Gastroesophageal sphincter (tissue), 4 donors: ENCODE data around the gene LAS1L. TPM values are rescaled to one million over a fixed set of nuclear protein-coding genes. Genes with fewer than 3 reads are reported as not detected.
"Not testable (repeated sequence)": the region's sequence is repeated elsewhere in the genome, so short reads cannot be mapped to it uniquely, and the experiment has no call there.

ENCODE experiments used
- ATAC-seq: fragments of 150-250 bp; one replicate; pipeline ENCODE4 v1.9.1; 2016; ENCODE audit warnings: mild to moderate bottlenecking, moderate library complexity
- H3K27ac ChIP-seq, 4 donors: fragments of 200-600 bp; sonication (generic) in 3 of 4; 1 replicate in 3 of 4; 2 replicates in 1 of 4; pipeline ENCODE4 v1.5.1; 2016 to 2019
- H3K27me3 ChIP-seq: fragments of 200-600 bp; sonication (generic); one replicate; pipeline ENCODE4 v1.5.1; 2019
- H3K36me3 ChIP-seq, 2 donors: fragments of 200-600 bp; sonication (generic); one replicate each; pipeline ENCODE4 v1.5.1; 2019; ENCODE audit warnings: control low read depth in 1 of 2
- H3K4me1 ChIP-seq, 3 donors: fragments of 200-600 bp; sonication (generic); 1 replicate in 2 of 3; 2 replicates in 1 of 3; pipeline ENCODE4 v1.5.1; 2016 to 2019; ENCODE audit warnings: control low read depth in 2 of 3
- H3K4me3 ChIP-seq, 2 donors: fragments of 200-600 bp; sonication (generic); one replicate each; pipeline ENCODE4 v1.5.1; 2019; ENCODE audit warnings: mild to moderate bottlenecking in 1 of 2, moderate library complexity in 1 of 2
- H3K9me3 ChIP-seq, 3 donors: fragments of 200-600 bp; sonication (generic); one replicate each; pipeline ENCODE4 v1.5.1; 2017 to 2019; ENCODE audit warnings: control low read depth in 2 of 3
- EP300 ChIP-seq: sonication (generic); formaldehyde crosslinking; IDR thresholded peaks from one replicate; pipeline ENCODE4 v1.6.1; 2017; ENCODE audit warnings: antibody characterized with exemption, mild to moderate bottlenecking
- POLR2A ChIP-seq, 2 donors: fragments of 450-650 bp; IDR thresholded peaks; one replicate each; pipeline ENCODE4 v1.6.1; 2017; ENCODE audit warnings: antibody characterized with exemption in 2 of 2, mild to moderate bottlenecking in 2 of 2, moderate library complexity in 1 of 2
- POLR2AphosphoS5 ChIP-seq: sonication (generic); formaldehyde crosslinking; IDR thresholded peaks from one replicate; pipeline ENCODE4 v1.6.1; 2017; ENCODE audit warnings: antibody characterized with exemption
- WGBS, 2 donors: methylation state at CpG; one replicate each; pipeline ENCODE4 v1.1.5; 2018; ENCODE audit warnings: low coverage in 1 of 2; 5-methylcytosine and 5-hydroxymethylcytosine counted together
- total RNA-seq, 4 donors: library from RNA; depleted of rRNA; stranded (reverse); fragments of >200 nt; gene quantifications; one replicate each; pipeline ENCODE4 v1.1.0, GENCODE V29; 2016
- TF ChIP-seq, protein P1 (sequence below), 4 experiments: fragments of 200-600 bp in 2 of 4; fragments of 450-650 bp in 2 of 4; sonication (generic) in 1 of 4; IDR thresholded peaks; one replicate each; pipeline ENCODE4 v1.5.1; 2017 to 2019; ENCODE audit warnings: antibody characterized with exemption in 4 of 4, mild to moderate bottlenecking in 2 of 4, moderate library complexity in 2 of 4

The LAS1L gene
- total RNA-seq, 4 donors from 2014 or later: 21.3 to 30.3 (median 21.9) TPM

DNA sequence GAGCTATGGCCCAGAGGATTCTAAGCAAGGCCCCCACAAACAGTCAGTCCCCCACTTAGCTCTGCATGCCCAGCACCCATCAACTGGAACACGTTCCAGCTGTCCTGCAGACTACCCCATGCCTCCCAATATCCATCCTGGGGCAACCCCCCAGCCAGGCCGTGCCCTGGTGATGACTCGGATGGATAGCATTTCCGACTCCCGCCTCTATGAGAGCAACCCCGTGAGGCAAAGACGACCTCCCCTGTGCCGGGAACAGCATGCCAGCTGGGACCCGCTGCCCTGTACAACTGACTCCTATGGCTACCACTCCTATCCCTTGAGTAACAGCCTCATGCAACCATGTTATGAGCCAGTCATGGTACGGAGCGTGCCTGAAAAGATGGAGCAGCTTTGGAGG is 32.0 kb downstream of the LAS1L start:
- ATAC-seq: no peak
- TF ChIP-seq POLR2AphosphoS5 (no peak), EP300 (no peak), POLR2A (IDR thresholded peaks at IDR 0.05) (no peak)
- TF ChIP-seq, protein P1, sequence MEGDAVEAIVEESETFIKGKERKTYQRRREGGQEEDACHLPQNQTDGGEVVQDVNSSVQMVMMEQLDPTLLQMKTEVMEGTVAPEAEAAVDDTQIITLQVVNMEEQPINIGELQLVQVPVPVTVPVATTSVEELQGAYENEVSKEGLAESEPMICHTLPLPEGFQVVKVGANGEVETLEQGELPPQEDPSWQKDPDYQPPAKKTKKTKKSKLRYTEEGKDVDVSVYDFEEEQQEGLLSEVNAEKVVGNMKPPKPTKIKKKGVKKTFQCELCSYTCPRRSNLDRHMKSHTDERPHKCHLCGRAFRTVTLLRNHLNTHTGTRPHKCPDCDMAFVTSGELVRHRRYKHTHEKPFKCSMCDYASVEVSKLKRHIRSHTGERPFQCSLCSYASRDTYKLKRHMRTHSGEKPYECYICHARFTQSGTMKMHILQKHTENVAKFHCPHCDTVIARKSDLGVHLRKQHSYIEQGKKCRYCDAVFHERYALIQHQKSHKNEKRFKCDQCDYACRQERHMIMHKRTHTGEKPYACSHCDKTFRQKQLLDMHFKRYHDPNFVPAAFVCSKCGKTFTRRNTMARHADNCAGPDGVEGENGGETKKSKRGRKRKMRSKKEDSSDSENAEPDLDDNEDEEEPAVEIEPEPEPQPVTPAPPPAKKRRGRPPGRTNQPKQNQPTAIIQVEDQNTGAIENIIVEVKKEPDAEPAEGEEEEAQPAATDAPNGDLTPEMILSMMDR (IDR thresholded peaks at IDR 0.05): no peak
- 100% methylated on average over 2 of the region's 11 CpGs; no CpG with 5 or more reads in 1 of the 2 donors for WGBS, 2 donors

DNA sequence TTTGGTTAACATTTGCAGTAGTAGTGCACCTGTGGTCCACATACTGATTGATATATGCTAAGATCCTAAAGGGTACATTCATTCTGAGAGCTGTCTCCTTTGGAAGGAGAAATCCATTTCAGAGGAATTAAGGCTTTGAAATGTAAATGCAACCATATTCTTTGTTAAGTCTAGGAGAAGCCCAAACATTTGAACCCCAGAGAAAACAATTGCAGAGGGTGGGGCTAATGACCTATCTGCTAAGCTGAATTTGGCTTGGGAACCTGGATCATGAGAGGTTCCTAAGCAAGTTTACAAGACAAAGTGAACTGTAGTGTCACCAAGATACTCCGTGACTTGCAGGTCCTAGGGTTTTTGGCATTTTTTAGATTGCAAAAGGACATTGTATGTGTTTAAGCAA is 41.2 kb downstream of the LAS1L start:
- no peaks in the 10 kb centered on the region for H3K27me3 ChIP-seq
- H3K36me3 ChIP-seq: no peaks in the 10 kb centered on the region
- H3K4me1 ChIP-seq: no peaks in the 10 kb centered on the region
- no peak for ATAC-seq
- no peak overlapping the region for H3K4me3 ChIP-seq
- 80 to 91% methylated on average over 1 of the region's 1 CpG for WGBS, 2 donors
- TF ChIP-seq POLR2AphosphoS5 (no peak), POLR2A (IDR thresholded peaks at IDR 0.05) (no peak), EP300 (no peak)
- TF ChIP-seq, protein P1 (IDR thresholded peaks at IDR 0.05): no peak
- no peak overlapping the region for H3K27ac ChIP-seq
- H3K9me3 ChIP-seq: no peaks in the 10 kb centered on the region

More for the DNA sequence above, 32.0 kb downstream of the LAS1L start:
- peaks cover 0 to 6% of the 10 kb centered on the region in 2 donors for H3K36me3 ChIP-seq
- no peak overlapping the region for H3K4me3 ChIP-seq
- no peaks in the 10 kb centered on the region for H3K4me1 ChIP-seq
- H3K27ac ChIP-seq: no peak overlapping the region
- H3K27me3 ChIP-seq: no peaks in the 10 kb centered on the region
- H3K9me3 ChIP-seq: no peaks in the 10 kb centered on the region

- Histone ChIP-seq H3K27me3 (no peaks in the 10 kb centered on the region), H3K4me3 (no peak overlapping the region), H3K36me3 (no peaks in the 10 kb centered on the region), H3K4me1 (no peaks in the 10 kb centered on the region), H3K27ac (no peak overlapping the region), H3K9me3 (no peaks in the 10 kb centered on the region)
- no peak for TF ChIP-seq POLR2A (IDR thresholded peaks at IDR 0.05)
- TF ChIP-seq EP300: no peak
- TF ChIP-seq, protein P1 (IDR thresholded peaks at IDR 0.05): no peak
- TF ChIP-seq POLR2AphosphoS5: no peak
- WGBS, 2 donors: 81 to 82% methylated on average over 2 to 3 of the region's 3 CpGs
- ATAC-seq: no peak
Measured at GRCh38 chrX:65491620-65492019, 43.0 kb downstream of the LAS1L start.

- 100% methylated on average over 3 of the region's 5 CpGs; no CpG with 5 or more reads in 1 of the 2 donors for WGBS, 2 donors
- TF ChIP-seq, protein P1 (IDR thresholded peaks at IDR 0.05): no peak
- TF ChIP-seq EP300 (no peak), POLR2A (IDR thresholded peaks at IDR 0.05) (no peak), POLR2AphosphoS5 (no peak)
Measured at GRCh38 chrX:65488495-65488894, 46.1 kb downstream of the LAS1L start.

GRCh38 chrX:65480960-65481359 is 53.6 kb downstream of the LAS1L start:
- WGBS, 2 donors: 41 to 59% methylated on average over 3 of the region's 3 CpGs
- H3K27ac ChIP-seq: no peak overlapping the region
- ATAC-seq: no peak
- no peaks in the 10 kb centered on the region for H3K27me3 ChIP-seq
- H3K36me3 ChIP-seq: no peaks in the 10 kb centered on the region
- H3K9me3 ChIP-seq: no peaks in the 10 kb centered on the region
- no peak overlapping the region for H3K4me3 ChIP-seq
- TF ChIP-seq EP300: no peak
- TF ChIP-seq POLR2A (IDR thresholded peaks at IDR 0.05): no peak
- TF ChIP-seq, protein P1 (IDR thresholded peaks at IDR 0.05): no peak
- TF ChIP-seq POLR2AphosphoS5: no peak
- no peaks in the 10 kb centered on the region for H3K4me1 ChIP-seq

More at GRCh38 chrX:65488495-65488894, 46.1 kb downstream of the LAS1L start:
- Histone ChIP-seq H3K27ac (no peak overlapping the region), H3K4me1 (no peaks in the 10 kb centered on the region), H3K4me3 (no peak overlapping the region), H3K27me3 (no peaks in the 10 kb centered on the region), H3K36me3 (no peaks in the 10 kb centered on the region), H3K9me3 (no peaks in the 10 kb centered on the region)
- no peak for ATAC-seq

DNA sequence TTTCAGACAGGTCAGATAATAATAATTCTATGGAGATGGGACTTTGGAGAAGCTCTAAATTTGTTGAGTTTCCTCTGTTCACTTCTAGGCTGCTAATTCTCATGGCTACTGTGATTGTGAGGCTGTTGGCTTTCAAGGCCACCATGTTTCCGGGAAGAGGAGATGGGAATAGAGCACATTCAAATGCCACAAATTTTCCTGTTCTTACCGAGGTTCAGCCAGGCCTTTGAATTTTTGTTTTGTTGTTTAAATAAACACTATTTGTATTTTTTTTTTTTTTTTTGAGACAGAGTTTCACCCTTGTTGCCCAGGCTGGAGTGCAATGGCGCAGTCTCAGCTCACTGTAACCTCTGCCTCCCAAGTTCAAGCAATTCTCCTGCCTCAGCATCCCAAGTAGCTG is 55.5 kb downstream of the LAS1L start:
- ATAC-seq, H3K4me1 ChIP-seq: not testable (repeated sequence)

More for the DNA sequence above, 55.5 kb downstream of the LAS1L start:
- 73 to 88% methylated on average over 2 of the region's 3 CpGs for WGBS, 2 donors
- not testable (repeated sequence) for H3K9me3 ChIP-seq, H3K36me3 ChIP-seq, H3K4me3 ChIP-seq, H3K27me3 ChIP-seq, H3K27ac ChIP-seq
